Measurements from ENCODE around the gene MYZAP.

MYZAP gene

GRCh38 chr15:57549935-57550334, 41.8 kb upstream of the MYZAP start (continued):
- TF ChIP-seq, protein P1, sequence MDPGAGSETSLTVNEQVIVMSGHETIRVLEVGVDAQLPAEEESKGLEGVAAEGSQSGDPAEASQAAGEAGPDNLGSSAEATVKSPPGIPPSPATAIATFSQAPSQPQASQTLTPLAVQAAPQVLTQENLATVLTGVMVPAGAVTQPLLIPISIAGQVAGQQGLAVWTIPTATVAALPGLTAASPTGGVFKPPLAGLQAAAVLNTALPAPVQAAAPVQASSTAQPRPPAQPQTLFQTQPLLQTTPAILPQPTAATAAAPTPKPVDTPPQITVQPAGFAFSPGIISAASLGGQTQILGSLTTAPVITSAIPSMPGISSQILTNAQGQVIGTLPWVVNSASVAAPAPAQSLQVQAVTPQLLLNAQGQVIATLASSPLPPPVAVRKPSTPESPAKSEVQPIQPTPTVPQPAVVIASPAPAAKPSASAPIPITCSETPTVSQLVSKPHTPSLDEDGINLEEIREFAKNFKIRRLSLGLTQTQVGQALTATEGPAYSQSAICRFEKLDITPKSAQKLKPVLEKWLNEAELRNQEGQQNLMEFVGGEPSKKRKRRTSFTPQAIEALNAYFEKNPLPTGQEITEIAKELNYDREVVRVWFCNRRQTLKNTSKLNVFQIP (CRISPR knock-in tag; IDR thresholded peaks at IDR 0.05; ENCODE audit: borderline replicate concordance, low read depth): no peak
- TF ChIP-seq ZNF565 (CRISPR knock-in tag; conservative IDR thresholded peaks at IDR 0.05; ENCODE audit: low read depth): no peak
- no peak for TF ChIP-seq GLIS3 (CRISPR knock-in tag; IDR thresholded peaks at IDR 0.05)

- no peak for ATAC-seq
Observed at GRCh38 chr15:57550640-57551039, 41.1 kb upstream of the MYZAP start.

DNA sequence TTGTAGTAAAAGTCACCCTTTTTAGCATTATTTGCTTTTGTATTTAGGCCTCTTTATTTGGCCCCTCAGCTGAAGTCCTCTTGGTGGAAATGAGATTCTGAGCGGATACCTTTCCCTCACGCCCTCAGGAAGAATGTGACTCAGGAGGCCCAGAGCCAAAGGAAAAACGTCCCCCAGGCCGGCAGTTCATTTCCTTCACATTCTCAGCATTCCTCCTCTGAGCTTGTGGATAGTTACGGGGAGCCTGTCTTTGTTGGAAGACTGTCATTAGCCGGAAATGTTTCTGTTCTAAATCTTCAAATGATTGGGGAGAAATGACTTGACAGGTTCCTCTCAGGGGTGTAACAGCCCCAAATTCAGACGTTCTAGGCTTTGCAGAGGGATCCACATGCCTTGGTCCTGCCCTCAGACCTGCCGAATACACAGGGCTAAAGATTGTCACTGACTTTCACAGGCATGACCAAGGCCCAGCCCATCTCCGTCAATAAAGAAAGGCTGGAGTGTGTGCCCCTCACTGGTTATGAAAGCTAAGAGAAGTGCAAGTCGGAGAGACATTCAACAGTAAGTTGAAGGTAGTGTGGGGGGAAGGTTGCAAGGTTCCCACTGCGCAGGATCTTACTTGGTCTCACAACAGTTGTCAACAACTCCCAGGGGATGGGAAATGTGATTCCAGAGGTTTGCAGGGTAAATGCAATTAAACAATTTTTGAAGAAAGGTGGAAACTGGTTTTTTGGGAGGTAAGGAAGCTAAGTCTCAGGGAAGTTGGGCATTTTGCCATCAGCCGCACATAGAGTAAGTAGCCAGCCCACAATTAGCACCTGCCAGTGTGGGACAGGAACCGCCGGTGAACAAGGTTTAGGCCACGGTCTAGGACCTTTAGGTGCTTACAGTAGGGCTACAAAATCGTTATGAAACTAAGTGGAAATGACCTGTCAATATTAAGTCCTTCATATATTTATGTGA, 39.7 kb upstream of the MYZAP start:
- TF ChIP-seq TOX (CRISPR knock-in tag; IDR thresholded peaks at IDR 0.05; ENCODE audit: borderline replicate concordance) (no peak), ARNTL (CRISPR knock-in tag; IDR thresholded peaks at IDR 0.05; ENCODE audit: borderline replicate concordance, low read depth) (no peak), SNAI2 (CRISPR knock-in tag; IDR thresholded peaks at IDR 0.05) (0 out of 2 replicates have a peak, but pooled peaks have one; percentile 10), CSDC2 (CRISPR knock-in tag; IDR thresholded peaks at IDR 0.05) (no peak), PATZ1 (CRISPR knock-in tag; IDR thresholded peaks at IDR 0.05; ENCODE audit: borderline replicate concordance) (no peak), ZFP3 (CRISPR knock-in tag; IDR thresholded peaks at IDR 0.05) (no peak), CREB5 (CRISPR knock-in tag; IDR thresholded peaks at IDR 0.05; ENCODE audit: low read depth) (0 out of 2 replicates have a peak, but pooled peaks have one; percentile 27), OSR1 (CRISPR knock-in tag; IDR thresholded peaks at IDR 0.05) (no peak), GLIS3 (CRISPR knock-in tag; IDR thresholded peaks at IDR 0.05) (no peak), ISL1 (CRISPR knock-in tag; IDR thresholded peaks at IDR 0.05) (peak; percentile 78), TCF4 (CRISPR knock-in tag; IDR thresholded peaks at IDR 0.05; ENCODE audit: borderline replicate concordance) (no peak)
- peak; percentile 95 for ATAC-seq

More at GRCh38 chr15:57550640-57551039, 41.1 kb upstream of the MYZAP start:
- TF ChIP-seq ZNF565 (CRISPR knock-in tag; conservative IDR thresholded peaks at IDR 0.05; ENCODE audit: low read depth) (no peak), ISL1 (CRISPR knock-in tag; IDR thresholded peaks at IDR 0.05) (no peak)

DNA sequence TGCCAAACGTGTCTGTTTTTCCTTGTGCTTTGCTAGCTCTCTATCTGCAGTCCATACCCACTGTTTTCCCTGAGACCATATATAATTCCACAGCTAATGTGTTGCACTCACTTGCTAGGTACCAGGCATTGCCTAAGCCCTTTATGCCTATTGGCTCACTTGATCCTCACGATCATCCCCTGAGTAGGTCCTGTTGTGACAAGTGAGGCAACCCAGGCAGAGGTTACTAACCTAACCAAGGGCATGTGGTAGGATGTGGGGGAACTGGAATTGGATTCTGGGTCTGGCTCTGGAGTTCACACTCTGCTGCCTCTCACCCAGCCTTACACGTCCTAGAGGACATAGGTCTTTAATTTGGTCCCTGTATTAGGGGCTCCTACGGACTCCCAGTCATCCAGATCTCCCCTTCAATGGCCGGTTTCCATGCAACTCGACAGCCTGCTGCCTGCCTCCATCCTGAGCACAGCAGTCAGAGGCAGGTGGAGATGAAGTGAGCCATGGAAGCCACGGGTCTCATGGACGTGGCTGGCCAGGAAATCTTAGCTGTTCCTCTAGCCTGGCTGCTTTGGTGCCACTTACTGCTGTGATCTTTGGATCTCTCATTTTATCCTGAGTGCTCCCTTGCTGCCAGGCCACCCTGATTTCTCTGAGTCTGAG, 38.9 kb upstream of the MYZAP start:
- no peak for ATAC-seq
- TF ChIP-seq CREB5 (CRISPR knock-in tag; IDR thresholded peaks at IDR 0.05; ENCODE audit: low read depth) (no peak), OSR1 (CRISPR knock-in tag; IDR thresholded peaks at IDR 0.05) (no peak), ZFP3 (CRISPR knock-in tag; IDR thresholded peaks at IDR 0.05) (no peak), ZNF70 (CRISPR knock-in tag; IDR thresholded peaks at IDR 0.05) (no peak), RARB (CRISPR knock-in tag; IDR thresholded peaks at IDR 0.05) (no peak), ZNF8 (CRISPR knock-in tag; IDR thresholded peaks at IDR 0.05) (no peak), ZFP30 (CRISPR knock-in tag; IDR thresholded peaks at IDR 0.05) (no peak), ESRRG (CRISPR knock-in tag; IDR thresholded peaks at IDR 0.05) (no peak), CSDC2 (CRISPR knock-in tag; IDR thresholded peaks at IDR 0.05) (no peak), GLIS3 (CRISPR knock-in tag; IDR thresholded peaks at IDR 0.05) (no peak), ZNF565 (CRISPR knock-in tag; conservative IDR thresholded peaks at IDR 0.05; ENCODE audit: low read depth) (no peak), ISL1 (CRISPR knock-in tag; IDR thresholded peaks at IDR 0.05) (no peak), PATZ1 (CRISPR knock-in tag; IDR thresholded peaks at IDR 0.05; ENCODE audit: borderline replicate concordance) (no peak), ARNTL (CRISPR knock-in tag; IDR thresholded peaks at IDR 0.05; ENCODE audit: borderline replicate concordance, low read depth) (no peak), ZC3H10 (CRISPR knock-in tag; IDR thresholded peaks at IDR 0.05) (no peak)
- TF ChIP-seq, protein P2, sequence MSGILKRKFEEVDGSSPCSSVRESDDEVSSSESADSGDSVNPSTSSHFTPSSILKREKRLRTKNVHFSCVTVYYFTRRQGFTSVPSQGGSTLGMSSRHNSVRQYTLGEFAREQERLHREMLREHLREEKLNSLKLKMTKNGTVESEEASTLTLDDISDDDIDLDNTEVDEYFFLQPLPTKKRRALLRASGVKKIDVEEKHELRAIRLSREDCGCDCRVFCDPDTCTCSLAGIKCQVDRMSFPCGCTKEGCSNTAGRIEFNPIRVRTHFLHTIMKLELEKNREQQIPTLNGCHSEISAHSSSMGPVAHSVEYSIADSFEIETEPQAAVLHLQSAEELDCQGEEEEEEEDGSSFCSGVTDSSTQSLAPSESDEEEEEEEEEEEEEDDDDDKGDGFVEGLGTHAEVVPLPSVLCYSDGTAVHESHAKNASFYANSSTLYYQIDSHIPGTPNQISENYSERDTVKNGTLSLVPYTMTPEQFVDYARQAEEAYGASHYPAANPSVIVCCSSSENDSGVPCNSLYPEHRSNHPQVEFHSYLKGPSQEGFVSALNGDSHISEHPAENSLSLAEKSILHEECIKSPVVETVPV (CRISPR knock-in tag; IDR thresholded peaks at IDR 0.05): no peak

Data from SK-N-SH treated with all-trans-retinoic acid at 6 μM for 48 hours (cell line).